Measurements from ENCODE around the gene ZBED4. TPM values are rescaled to one million over a fixed set of nuclear protein-coding genes. Genes with fewer than 3 reads are reported as not detected.

The ZBED4 gene
- polyA plus RNA-seq, 4 donors, result 16.6 to 18.2 (median 17.5) TPM

DNA sequence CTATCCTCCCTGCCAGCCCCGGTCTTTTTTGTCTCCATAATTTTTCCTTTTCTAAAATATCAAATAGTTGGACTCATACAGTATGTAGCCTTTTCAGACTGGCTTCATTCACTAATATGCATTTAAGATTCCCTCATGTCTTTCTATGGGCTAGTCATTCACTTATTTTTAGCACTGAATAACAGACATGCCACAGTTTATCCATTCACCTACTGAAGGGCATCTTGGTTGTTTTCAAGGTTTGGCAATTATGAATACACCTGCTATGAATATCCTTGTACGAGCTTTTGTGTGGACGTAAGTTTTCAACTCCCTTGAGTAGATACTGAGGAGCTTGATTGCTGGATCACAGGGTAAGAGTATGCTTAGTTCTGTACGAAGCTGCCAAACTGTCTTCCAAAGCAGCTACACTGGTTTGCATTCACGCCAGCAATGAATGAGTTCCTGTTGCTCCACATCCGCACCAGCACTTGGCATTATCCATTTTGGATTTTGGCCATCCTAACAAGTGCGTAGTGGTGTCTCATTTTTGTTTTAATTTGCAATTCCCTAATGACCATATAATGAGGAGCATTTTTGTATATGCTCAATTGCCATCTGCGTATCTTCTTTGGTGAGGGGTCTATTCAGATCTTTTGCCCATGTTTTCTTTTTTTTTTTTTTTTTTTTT lies 43.5 kb downstream of the ZBED4 start:
- no peak for DNase-seq (ENCODE audit: low read depth in 4 of 4, low spot score in 3 of 4)

DNA sequence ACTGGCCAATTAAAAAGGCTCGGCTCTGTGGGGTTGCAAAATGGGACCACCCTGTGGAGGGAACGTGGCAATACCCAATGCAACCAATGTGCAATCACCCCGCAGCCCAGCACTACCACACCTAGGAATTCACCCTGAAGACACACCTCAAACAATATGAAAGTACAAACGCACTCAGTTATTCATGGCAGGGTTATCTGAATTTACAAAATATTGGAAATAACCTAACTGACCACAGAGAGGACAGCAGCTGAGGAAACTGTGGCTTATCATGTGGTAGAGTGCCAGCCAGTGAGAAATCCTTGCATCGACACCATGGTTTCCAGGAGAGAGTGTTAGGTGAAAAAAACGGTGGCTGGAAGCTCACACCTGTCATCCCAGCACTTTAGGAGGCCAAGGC lies 45.9 kb downstream of the ZBED4 start:
- no peak for DNase-seq (ENCODE audit: low read depth in 4 of 4, low spot score in 3 of 4)

GRCh38 chr22:49900441-49901230 lies 47.0 kb downstream of the ZBED4 start:
- DNase-seq (ENCODE audit: low read depth in 4 of 4, low spot score in 3 of 4), result no peak

DNA sequence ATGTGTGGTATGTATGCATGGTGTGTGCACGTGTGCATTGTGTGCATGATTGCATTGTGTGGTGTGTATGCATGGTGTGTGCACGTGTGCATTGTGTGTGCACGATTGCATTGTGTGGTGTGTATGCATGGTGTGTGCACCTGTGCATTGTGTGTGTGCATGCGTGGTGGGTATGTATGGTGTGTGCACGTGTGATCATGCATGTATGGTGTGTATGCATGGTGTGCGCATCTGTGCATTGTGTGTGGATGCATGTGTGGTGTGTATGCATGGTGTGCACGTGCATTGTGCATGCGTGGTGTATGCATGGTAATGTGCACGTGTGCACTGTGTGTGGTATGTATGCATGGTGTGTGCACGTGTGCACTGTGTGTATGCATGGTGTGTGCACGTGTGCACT lies 47.8 kb downstream of the ZBED4 start:
- no peak for DNase-seq (ENCODE audit: low read depth in 4 of 4, low spot score in 3 of 4)

DNA sequence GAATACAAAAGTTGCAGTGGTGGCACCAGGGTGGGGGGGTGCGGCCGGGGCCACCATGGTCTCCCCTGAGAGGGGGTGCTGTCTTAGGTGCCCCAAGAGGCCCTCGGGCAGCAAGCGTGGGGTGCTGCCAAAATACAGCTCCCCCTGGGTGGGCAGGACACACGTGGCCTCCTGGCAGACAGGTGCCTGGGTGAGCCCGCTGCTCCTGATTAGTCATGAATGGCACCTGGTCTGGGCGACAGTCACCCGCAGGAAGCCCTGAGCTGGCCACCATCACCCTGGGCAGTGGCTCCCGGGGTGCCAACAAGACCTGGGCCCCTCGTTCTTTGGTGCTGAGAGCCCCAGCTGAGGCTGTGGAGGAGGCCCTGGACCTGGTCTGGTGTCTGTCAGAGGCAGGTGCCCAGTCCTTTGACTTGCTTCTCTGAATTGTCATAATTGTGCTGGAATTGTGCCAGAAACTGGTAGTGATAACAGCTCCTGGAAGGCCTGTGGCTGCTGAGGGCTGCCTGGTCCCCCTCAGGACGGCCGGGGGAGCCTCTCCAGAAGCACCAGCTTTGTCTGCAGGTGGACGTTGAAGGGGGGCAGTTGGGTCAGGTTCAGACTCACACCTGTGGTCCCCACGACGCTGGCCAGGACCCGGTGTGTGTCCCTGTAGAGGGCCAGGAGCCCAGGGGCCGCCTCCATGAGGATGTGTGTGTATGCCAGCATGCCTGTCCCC lies 49.8 kb downstream of the ZBED4 start:
- DNase-seq (ENCODE audit: low read depth in 4 of 4, low spot score in 3 of 4), result no peak

DNA sequence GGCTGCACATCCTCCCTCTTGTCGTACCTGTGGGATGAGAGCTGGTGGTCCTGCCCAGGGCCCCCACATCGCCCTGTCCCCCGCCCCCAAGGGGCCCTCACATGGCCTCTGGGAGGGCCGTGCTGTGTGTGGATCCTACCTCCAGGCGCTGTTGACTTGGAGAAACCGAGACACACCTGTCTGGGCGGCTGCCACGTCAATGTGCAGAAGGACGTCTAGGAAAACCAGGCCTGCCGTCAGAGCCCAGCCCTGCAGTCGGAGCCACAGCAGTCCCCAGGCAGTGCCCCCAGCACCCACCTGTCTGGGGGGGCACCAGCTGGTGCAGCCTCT lies 50.4 kb downstream of the ZBED4 start:
- no peak for DNase-seq (ENCODE audit: low read depth in 4 of 4, low spot score in 3 of 4)

GRCh38 chr22:49905465-49905864 lies 51.8 kb downstream of the ZBED4 start:
- no peak for DNase-seq (ENCODE audit: low read depth in 4 of 4, low spot score in 3 of 4)

DNA sequence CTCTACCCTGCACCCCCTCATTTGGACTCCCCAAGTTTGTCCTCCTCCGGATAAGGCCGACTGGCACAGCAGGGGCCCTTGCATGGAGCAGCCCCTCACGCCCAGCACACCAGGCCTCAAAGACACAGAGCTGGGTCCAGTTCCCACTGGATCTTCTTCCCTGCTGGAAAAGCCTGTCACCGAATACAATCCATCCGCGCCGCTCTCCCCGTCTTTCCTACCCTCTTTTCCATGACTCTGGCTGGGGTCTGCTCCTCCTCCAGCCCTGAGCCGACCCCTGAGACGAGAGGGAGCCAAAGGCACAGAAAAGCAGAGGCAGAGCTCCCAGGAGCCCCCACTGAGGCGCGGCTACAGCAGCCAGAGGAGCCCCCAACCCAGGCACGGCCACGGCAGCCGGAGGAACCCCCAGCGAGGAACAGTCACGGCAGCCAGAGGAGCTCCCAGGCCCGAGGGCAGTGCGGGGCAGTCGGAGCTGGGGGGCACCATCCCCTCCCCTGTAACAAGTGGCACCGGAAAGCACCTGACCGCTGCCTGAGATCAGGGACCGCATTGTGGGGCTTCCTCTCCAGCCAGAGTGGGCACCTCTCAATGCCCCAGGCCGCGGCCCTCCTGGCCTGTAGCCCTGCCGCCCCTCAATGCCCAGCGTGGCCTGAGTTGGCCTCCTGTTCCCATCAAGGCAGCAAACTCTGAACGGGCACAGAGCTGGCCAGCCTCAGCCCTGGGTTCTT lies 52.6 kb downstream of the ZBED4 start:
- DNase-seq (ENCODE audit: low read depth in 4 of 4, low spot score in 3 of 4), result no peak

GRCh38 chr22:49906799-49907290 lies 53.2 kb downstream of the ZBED4 start:
- no peak for DNase-seq (ENCODE audit: low read depth in 4 of 4, low spot score in 3 of 4)

GRCh38 chr22:49907807-49908206 lies 54.2 kb downstream of the ZBED4 start:
- no peak for DNase-seq (ENCODE audit: low read depth in 4 of 4, low spot score in 3 of 4)

DNA sequence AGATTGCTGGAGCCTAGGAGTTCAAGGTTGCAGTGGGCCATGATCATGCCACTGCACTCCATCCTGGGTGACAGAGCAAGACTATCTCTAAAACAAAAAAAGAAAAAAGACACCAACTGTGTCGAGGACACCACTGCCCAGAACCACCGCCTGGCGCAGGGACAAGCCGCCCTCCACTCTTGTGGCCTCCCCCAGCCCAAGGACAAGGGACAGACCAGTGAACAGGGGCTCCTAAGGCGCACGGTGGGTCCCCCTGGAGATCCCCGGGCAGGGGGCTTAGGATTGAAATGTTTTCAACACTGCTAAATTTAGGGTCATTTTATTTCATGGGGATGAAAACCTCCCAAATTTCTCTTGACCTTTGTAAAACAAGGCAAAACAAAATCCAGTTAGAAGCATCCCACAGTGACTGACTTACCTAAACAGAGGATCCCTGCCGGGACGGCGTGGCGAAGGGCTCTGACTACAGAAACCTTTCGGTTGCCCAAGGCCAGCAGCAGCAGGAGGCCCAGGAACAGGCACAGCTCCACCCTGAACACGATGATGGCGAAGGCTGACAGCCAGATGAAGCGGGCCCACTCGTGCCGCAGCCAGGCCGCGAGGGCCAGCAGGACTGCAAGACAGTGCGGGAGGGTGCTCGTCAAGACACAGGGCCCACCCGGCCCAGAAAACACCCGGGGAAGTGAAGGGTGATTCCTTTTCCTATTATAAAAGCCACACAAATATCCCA lies 56.0 kb downstream of the ZBED4 start:
- no peak for DNase-seq (ENCODE audit: low read depth in 4 of 4, low spot score in 3 of 4)

DNA sequence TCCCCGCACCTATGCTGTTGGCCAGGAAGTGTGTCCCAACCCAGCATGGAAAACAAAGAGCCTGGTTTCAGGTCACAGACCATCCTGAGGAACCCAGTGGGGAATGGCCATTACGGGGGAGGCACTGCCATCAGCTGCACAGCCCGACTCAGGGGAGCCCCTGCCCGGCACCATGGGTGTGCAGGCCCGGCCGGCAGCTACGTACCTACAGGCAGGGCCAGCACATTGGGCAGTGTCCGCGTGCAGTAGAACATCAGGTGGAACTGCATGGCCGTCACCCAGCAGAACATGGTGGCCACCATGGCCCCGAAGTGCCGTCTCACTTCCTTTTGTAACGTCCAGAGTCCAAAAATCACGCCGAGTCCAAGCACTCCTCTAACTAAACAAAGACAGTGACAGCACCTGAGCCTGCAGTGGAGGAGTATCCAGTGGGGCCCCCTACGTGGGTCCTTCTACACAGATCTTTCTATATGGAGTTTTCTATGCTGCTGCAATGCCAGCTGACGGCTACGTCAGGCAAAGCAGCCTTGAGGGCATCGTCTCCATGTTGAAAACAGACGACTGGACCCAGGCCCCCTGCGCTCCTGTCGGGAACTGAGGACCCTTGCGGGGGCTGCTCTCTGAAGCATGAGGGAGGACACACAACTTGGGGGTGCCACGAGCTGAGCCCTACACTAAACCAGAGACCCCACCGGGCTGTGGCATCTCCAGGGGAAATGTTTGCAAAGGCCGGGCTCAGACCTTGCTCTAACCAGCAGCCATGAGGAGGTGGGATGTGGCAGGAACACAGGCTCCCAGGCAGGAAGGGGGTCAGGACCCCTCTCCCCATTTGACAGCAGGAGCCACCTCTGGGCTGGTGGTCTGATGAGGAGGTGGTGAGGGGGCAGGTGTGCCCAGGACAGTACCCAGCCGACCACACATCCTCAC lies 56.8 kb downstream of the ZBED4 start:
- DNase-seq (ENCODE audit: low read depth in 4 of 4, low spot score in 3 of 4), result no peak

GRCh38 chr22:49911881-49912625 lies 58.4 kb downstream of the ZBED4 start:
- DNase-seq (ENCODE audit: low read depth in 4 of 4, low spot score in 3 of 4), result no peak

DNA sequence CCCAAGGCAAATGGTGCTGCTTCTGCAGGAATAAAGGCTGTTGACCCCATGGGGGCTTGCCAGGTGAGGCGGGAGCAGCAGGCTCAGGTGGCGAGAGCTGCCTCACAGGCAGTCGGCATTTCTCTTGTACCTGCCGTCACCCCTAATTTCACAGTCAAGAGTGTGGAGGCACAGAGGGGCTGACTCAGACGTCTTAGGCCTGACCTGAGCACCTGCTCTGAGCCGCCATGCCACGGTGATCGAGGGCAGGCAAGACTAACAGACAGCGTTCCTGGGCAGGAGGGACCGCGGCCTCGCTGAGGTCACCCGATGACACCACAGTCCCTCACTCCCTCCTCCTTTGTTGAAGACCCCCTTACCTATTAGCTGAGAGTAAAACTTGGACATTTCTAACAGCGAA lies 59.4 kb downstream of the ZBED4 start:
- no peak for DNase-seq (ENCODE audit: low read depth in 4 of 4, low spot score in 3 of 4)

DNA sequence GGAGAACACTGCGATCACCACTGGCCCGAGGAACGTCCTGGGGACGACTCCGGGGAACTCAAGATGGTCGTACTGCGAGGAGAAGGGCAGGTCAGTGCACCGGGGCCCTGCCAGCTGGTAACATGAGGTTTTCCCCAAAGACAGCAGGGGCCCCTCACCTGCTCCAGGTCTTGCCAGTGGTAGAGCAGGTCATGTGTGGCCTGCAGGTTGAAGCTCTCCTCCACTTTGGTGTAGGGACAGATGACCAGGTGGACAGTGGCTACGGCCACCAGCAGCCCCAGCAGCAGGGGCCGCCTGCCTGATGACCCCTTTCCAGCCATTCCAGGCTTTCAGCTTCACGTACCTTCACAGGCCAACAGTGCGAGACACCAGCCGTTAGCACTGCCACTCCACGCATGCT lies 59.8 kb downstream of the ZBED4 start:
- DNase-seq (ENCODE audit: low read depth in 4 of 4, low spot score in 3 of 4), result no peak

DNA sequence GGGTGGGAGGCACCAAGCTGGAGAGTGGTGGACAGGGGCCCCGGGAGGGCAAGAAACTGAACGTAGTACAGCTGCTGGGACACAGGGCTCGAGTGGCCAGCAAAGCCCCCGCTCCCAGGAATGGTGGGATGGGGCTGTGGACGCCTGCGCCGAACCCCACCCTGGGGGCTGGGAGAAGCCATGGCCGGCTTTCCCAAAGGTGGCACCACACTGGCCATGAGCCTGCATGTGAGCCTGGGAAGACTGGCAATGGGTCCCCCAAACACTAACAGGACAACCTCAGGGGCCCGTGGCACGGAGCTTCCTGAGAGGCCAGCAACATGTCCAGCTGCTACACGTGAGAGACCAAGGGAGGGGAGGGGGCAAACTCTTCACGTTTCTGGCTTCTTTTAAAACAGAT lies 60.6 kb downstream of the ZBED4 start:
- DNase-seq (ENCODE audit: low read depth in 4 of 4, low spot score in 3 of 4), result no peak

GRCh38 chr22:49915610-49916009 lies 62.0 kb downstream of the ZBED4 start:
- DNase-seq (ENCODE audit: low read depth in 4 of 4, low spot score in 3 of 4), result no peak

- DNase-seq (ENCODE audit: low read depth in 4 of 4, low spot score in 3 of 4), result no peak
These were observed 63.2 kb downstream of the ZBED4 start for GRCh38 chr22:49916831-49917230.

Measured in right renal pelvis (tissue), 4 donors.